AG04449 (cell line): ENCODE data around the gene PSMD11.

Source experiments
- CTCF ChIA-PET: fragments of 350-600 bp; formaldehyde crosslinking; extraction: SDS; loops from one replicate; lab custom pipeline; 2021; ENCODE audit warnings: antibody characterized with exemption; lab: Yijun Ruan, JAX
- POLR2A ChIA-PET: fragments of 400-600, 350-600 bp; formaldehyde crosslinking; extraction: SDS; loops from one replicate; lab custom pipeline; 2020; ENCODE audit warnings: antibody characterized with exemption, inconsistent platforms; lab: Yijun Ruan, JAX
- DNase-seq: peaks from one replicate; pipeline ENCODE4 v3.0.0-alpha.2; 2010; ENCODE audit warnings: low read depth, low spot score
- H3K4me3 ChIP-seq: 2 replicates; pipeline ENCODE4 v1.5.1; 2011; ENCODE audit warnings: low read depth, mild to moderate bottlenecking, control low read depth, low read length
- CTCF ChIP-seq: IDR thresholded peaks from one replicate; pipeline ENCODE4 v1.5.1; 2011; ENCODE audit warnings: mild to moderate bottlenecking, moderate library complexity, low read length, control low read depth, inconsistent platforms; ENCODE audit not compliant: insufficient read depth; ENCODE audit errors: missing control alignments

PSMD11 gene

GRCh38 chr17:32498391-32498790 lies 54.1 kb downstream of the PSMD11 start:
- TF ChIP-seq CTCF = no peak
- DNase-seq = no peak
- ChIA-PET CTCF (interaction anchor here (1.0 to 1.9 kb wide), 2 partner anchors 36 to 160 kb away, joined by 3 to 5 read pairs; no protein-coding TSS in a partner anchor), POLR2A (no interaction called here)
- H3K4me3 ChIP-seq = no peak overlapping the region

- CTCF ChIA-PET = interaction anchor here (1.9 kb wide), 1 partner anchor 18 kb away, joined by 4 read pairs; no protein-coding TSS in a partner anchor
- no peak for TF ChIP-seq CTCF
- POLR2A ChIA-PET = no interaction called here
- DNase-seq = no peak
- H3K4me3 ChIP-seq = no peak overlapping the region
Observed at GRCh38 chr17:32502013-32502412, 57.7 kb downstream of the PSMD11 start.

GRCh38 chr17:32502710-32503109 lies 58.4 kb downstream of the PSMD11 start:
- TF ChIP-seq CTCF = no peak
- no peak overlapping the region for H3K4me3 ChIP-seq
- CTCF ChIA-PET = no interaction called here
- no peak for DNase-seq
- POLR2A ChIA-PET = no interaction called here

- POLR2A ChIA-PET = no interaction called here
- DNase-seq = no peak
- H3K4me3 ChIP-seq = no peak overlapping the region
- no peak for TF ChIP-seq CTCF
- CTCF ChIA-PET = interaction anchor here (1.0 kb wide), 1 partner anchor 22 kb away, joined by 3 read pairs; no protein-coding TSS in a partner anchor
Observed at GRCh38 chr17:32503251-32504165, 59.2 kb downstream of the PSMD11 start.

GRCh38 chr17:32504166-32504990 lies 60.1 kb downstream of the PSMD11 start:
- no peak for TF ChIP-seq CTCF
- DNase-seq = peak; percentile 12
- POLR2A ChIA-PET = interaction anchor here (1.3 kb wide), 1 partner anchor 8 kb away, joined by 3 read pairs; no protein-coding TSS in a partner anchor
- H3K4me3 ChIP-seq = no peak overlapping the region
- CTCF ChIA-PET = interaction anchor here (0.7 to 1.0 kb wide), 2 partner anchors 12 to 22 kb away, joined by 3 to 4 read pairs; no protein-coding TSS in a partner anchor

GRCh38 chr17:32508926-32509325 lies 64.6 kb downstream of the PSMD11 start:
- TF ChIP-seq CTCF = no peak
- H3K4me3 ChIP-seq = no peak overlapping the region
- POLR2A ChIA-PET = no interaction called here
- CTCF ChIA-PET = no interaction called here
- DNase-seq = no peak
